ENCODE measurements around the gene GNS. TPM values are rescaled to one million over a fixed set of nuclear protein-coding genes. Genes with fewer than 3 reads are reported as not detected.
"Not testable (repeated sequence)": the region's sequence is repeated elsewhere in the genome, so short reads cannot be mapped to it uniquely, and the experiment has no call there.

The GNS gene
- total and polyA plus RNA-seq, 4 donors: 27.8 to 78.6 (median 57.4) TPM

GRCh38 chr12:64779354-64779974, 20.3 kb upstream of the GNS start (continued):
- TF ChIP-seq ATF3 (IDR thresholded peaks at IDR 0.05) (no peak), SP1 (IDR thresholded peaks at IDR 0.05) (no peak), FOXA1 (IDR thresholded peaks at IDR 0.05) (no peak), NR2F2 (IDR thresholded peaks at IDR 0.05) (no peak), REST (IDR thresholded peaks at IDR 0.05) (no peak), HNF4G (IDR thresholded peaks at IDR 0.05) (no peak)

- H3K36me3 ChIP-seq (ENCODE audit: control insufficient read depth in 4 of 4, insufficient read depth in 3 of 4, low read depth in 1 of 4, low read length in 3 of 4); H3K27ac ChIP-seq (ENCODE audit: low read depth in 1 of 2, low read length in 2 of 2); H3K9me3 ChIP-seq (ENCODE audit: control insufficient read depth in 4 of 4, low read length in 3 of 4); H3K9ac ChIP-seq (ENCODE audit: low read depth in 1 of 2, low read length in 2 of 2); H3K4me1 ChIP-seq (ENCODE audit: control insufficient read depth in 4 of 4, insufficient read depth in 4 of 4, low read length in 3 of 4); DNase-seq (ENCODE audit: low spot score); H3K27me3 ChIP-seq (ENCODE audit: control insufficient read depth in 4 of 4, insufficient read depth in 4 of 4, low read length in 3 of 4); H3K4me3 ChIP-seq (ENCODE audit: low read depth in 1 of 3, low read length in 3 of 3): not testable (repeated sequence)
Observed at GRCh38 chr12:64775147-64775736, 16.0 kb upstream of the GNS start.

GRCh38 chr12:64773386-64773785, 14.2 kb upstream of the GNS start:
- Histone ChIP-seq H3K9ac (ENCODE audit: low read depth in 1 of 2, low read length in 2 of 2) (no peak overlapping the region), H3K9me3 (ENCODE audit: control insufficient read depth in 4 of 4, low read length in 3 of 4) (peaks cover 0 to 3% (median 1%) of the 10 kb centered on the region in 4 donors), H3K27me3 (ENCODE audit: control insufficient read depth in 4 of 4, insufficient read depth in 4 of 4, low read length in 3 of 4) (no peaks in the 10 kb centered on the region), H3K4me3 (ENCODE audit: low read depth in 1 of 3, low read length in 3 of 3) (no peak overlapping the region), H3K27ac (ENCODE audit: low read depth in 1 of 2, low read length in 2 of 2) (no peak overlapping the region), H3K36me3 (ENCODE audit: control insufficient read depth in 4 of 4, insufficient read depth in 3 of 4, low read depth in 1 of 4, low read length in 3 of 4) (no peaks in the 10 kb centered on the region), H3K4me1 (ENCODE audit: control insufficient read depth in 4 of 4, insufficient read depth in 4 of 4, low read length in 3 of 4) (no peaks in the 10 kb centered on the region)
- TF ChIP-seq GABPA (IDR thresholded peaks at IDR 0.05 in 1 of 2, conservative IDR thresholded peaks at IDR 0.05 in 1 of 2) (no peak), FOXA1 (IDR thresholded peaks at IDR 0.05) (no peak), MAX (IDR thresholded peaks at IDR 0.05) (no peak)
- DNase-seq (ENCODE audit: low spot score): no peak

- H3K27ac ChIP-seq (ENCODE audit: low read depth in 1 of 2, low read length in 2 of 2): no peak overlapping the region
- H3K4me1 ChIP-seq (ENCODE audit: control insufficient read depth in 4 of 4, insufficient read depth in 4 of 4, low read length in 3 of 4): no peaks in the 10 kb centered on the region
- WGBS: 76% methylated on average over 3 of the region's 3 CpGs
- no peaks in the 10 kb centered on the region for H3K9me3 ChIP-seq (ENCODE audit: control insufficient read depth in 4 of 4, low read length in 3 of 4)
- no peak overlapping the region for H3K4me3 ChIP-seq (ENCODE audit: low read depth in 1 of 3, low read length in 3 of 3)
- no peak overlapping the region for H3K9ac ChIP-seq (ENCODE audit: low read depth in 1 of 2, low read length in 2 of 2)
- no peak for DNase-seq (ENCODE audit: low spot score)
- no peaks in the 10 kb centered on the region for H3K36me3 ChIP-seq (ENCODE audit: control insufficient read depth in 4 of 4, insufficient read depth in 3 of 4, low read depth in 1 of 4, low read length in 3 of 4)
- H3K27me3 ChIP-seq (ENCODE audit: control insufficient read depth in 4 of 4, insufficient read depth in 4 of 4, low read length in 3 of 4): no peaks in the 10 kb centered on the region
- TF ChIP-seq TAF1 (conservative IDR thresholded peaks at IDR 0.05): no peak
- no peak for TF ChIP-seq GABPA (IDR thresholded peaks at IDR 0.05 in 1 of 2, conservative IDR thresholded peaks at IDR 0.05 in 1 of 2)
- TF ChIP-seq EGR1 (IDR thresholded peaks at IDR 0.05; ENCODE audit: low read depth in 2 of 2): no peak
- no peak for TF ChIP-seq JUND (IDR thresholded peaks at IDR 0.05)
- no peak for TF ChIP-seq HNF4G (IDR thresholded peaks at IDR 0.05)
- no peak for TF ChIP-seq NR2F2 (IDR thresholded peaks at IDR 0.05)
- no peak for TF ChIP-seq FOXA1 (IDR thresholded peaks at IDR 0.05)
- no peak for TF ChIP-seq HNF4A (conservative IDR thresholded peaks at IDR 0.05)
- no peak for TF ChIP-seq REST (IDR thresholded peaks at IDR 0.05)
- no peak for TF ChIP-seq ATF3 (IDR thresholded peaks at IDR 0.05)
- TF ChIP-seq ZBTB33 (IDR thresholded peaks at IDR 0.05): no peak
- TF ChIP-seq FOXA2 (IDR thresholded peaks at IDR 0.05): no peak
Observed at GRCh38 chr12:64767495-64767894, 8.3 kb upstream of the GNS start.

Measured in liver (tissue), 9 donors.